K562 (cell line): Measurements from ENCODE around the gene GET3. TPM values are rescaled to one million over a fixed set of nuclear protein-coding genes. Genes with fewer than 3 reads are reported as not detected.

Experiments
- ASH1L ChIP-seq: fragments of 450-650 bp; IDR thresholded peaks from 2 replicates; pipeline ENCODE4 v1.6.1; 2018; ENCODE audit warnings: borderline replicate concordance, mild to moderate bottlenecking, low read depth; ENCODE audit not compliant: partially characterized antibody
- CBFA2T3 ChIP-seq: fragments of 450-650 bp; IDR thresholded peaks from 2 replicates; pipeline ENCODE4 v1.6.1; 2017
- DDX20 ChIP-seq: fragments of 450-650 bp; IDR thresholded peaks from 2 replicates; pipeline ENCODE4 v1.6.1; 2016; ENCODE audit warnings: missing genetic modification characterization, low read depth, mild to moderate bottlenecking, missing compliant biosample characterization, moderate library complexity
- ELF1 ChIP-seq: fragments of 200-800 bp; sonication (Bioruptor generic); IDR thresholded peaks from 2 replicates; pipeline ENCODE4 v1.6.1; 2016; ENCODE audit warnings: missing genetic modification characterization, missing compliant biosample characterization
- KLF6 ChIP-seq: fragments of 250-450 bp; sonication (Bioruptor Pico); IDR thresholded peaks from 2 replicates; pipeline ENCODE4 v1.4.0; 2020; ENCODE audit warnings: mild to moderate bottlenecking, moderate library complexity, borderline replicate concordance
- MIER1 ChIP-seq: fragments of 450-650 bp; IDR thresholded peaks from 2 replicates; pipeline ENCODE4 v1.6.1; 2016; ENCODE audit warnings: antibody characterized with exemption, mild to moderate bottlenecking, low read depth
- MTA3 ChIP-seq: fragments of 450-650 bp; formaldehyde crosslinking; IDR thresholded peaks from 2 replicates; pipeline ENCODE4 v1.6.1; 2017; ENCODE audit warnings: mild to moderate bottlenecking, borderline replicate concordance
- NUFIP1 ChIP-seq: fragments of 450-650 bp; IDR thresholded peaks from 2 replicates; pipeline ENCODE4 v1.6.1; 2018; ENCODE audit not compliant: partially characterized antibody
- POLR2AphosphoS2 ChIP-seq: IDR thresholded peaks from 2 replicates; pipeline ENCODE4 v1.6.1; 2012; ENCODE audit warnings: low read length, improper control_type of control experiment
- RBBP5 ChIP-seq: fragments of 200-600 bp; sonication (generic); IDR thresholded peaks from 2 replicates; pipeline ENCODE4 v1.6.1; 2012; ENCODE audit warnings: borderline replicate concordance, mild to moderate bottlenecking, low read length, control low read depth, inconsistent platforms; ENCODE audit not compliant: insufficient read depth, poor library complexity, severe bottlenecking
- SIX5 ChIP-seq, 2 experiments: IDR thresholded peaks; 2 replicates each; pipeline ENCODE4 v1.6.1; 2011; ENCODE audit warnings: low read length in 2 of 2, borderline replicate concordance in 1 of 2, low read depth in 1 of 2, mild to moderate bottlenecking in 1 of 2, moderate library complexity in 1 of 2; ENCODE audit not compliant: insufficient read depth in 1 of 2
- SMAD4 ChIP-seq: fragments of 250-450 bp; sonication (Bioruptor Pico); conservative IDR thresholded peaks from 2 replicates; pipeline ENCODE4 v1.8.0; 2021; ENCODE audit warnings: inconsistent platforms, mild to moderate bottlenecking, moderate library complexity
- TBP ChIP-seq: optimal IDR thresholded peaks from 2 replicates; pipeline ENCODE3; 2011; ENCODE audit warnings: low read depth, low read length, improper control_type of control experiment
- YBX1 ChIP-seq: fragments of 450-650 bp; IDR thresholded peaks from 2 replicates; pipeline ENCODE4 v1.7.1; 2016; ENCODE audit warnings: mild to moderate bottlenecking
- ZKSCAN1 ChIP-seq: fragments of 150-350 bp; IDR thresholded peaks from 2 replicates; pipeline ENCODE4 v1.6.1; 2016; ENCODE audit warnings: low read depth, low read length
- ZKSCAN3 ChIP-seq: fragments of 250-450 bp; sonication (Bioruptor Pico); IDR thresholded peaks from 2 replicates; pipeline ENCODE4 v1.4.0; 2020
- ZNF133 ChIP-seq: fragments of 250-450 bp; sonication (Bioruptor Pico); IDR thresholded peaks from 2 replicates; pipeline ENCODE4 v1.4.0; 2020; ENCODE audit warnings: mild to moderate bottlenecking
- ZNF263 ChIP-seq: sonication (generic); formaldehyde crosslinking; IDR thresholded peaks from 2 replicates; pipeline ENCODE4 v1.8.0; 2022; ENCODE audit warnings: mild to moderate bottlenecking, missing genetic modification reagents, borderline replicate concordance
- ZNF589 ChIP-seq: fragments of 200-800 bp; sonication (Bioruptor generic); IDR thresholded peaks from 2 replicates; pipeline ENCODE4 v1.6.1; 2016; ENCODE audit warnings: low read depth, missing genetic modification characterization, missing compliant biosample characterization
- ZNF699 ChIP-seq: fragments of 250-450 bp; sonication (Bioruptor Pico); IDR thresholded peaks from 2 replicates; pipeline ENCODE4 v1.8.0; 2021; ENCODE audit warnings: mild to moderate bottlenecking, moderate library complexity; ENCODE audit not compliant: insufficient replicate concordance
- ZSCAN32 ChIP-seq: fragments of 450-650 bp; formaldehyde crosslinking; IDR thresholded peaks from 2 replicates; pipeline ENCODE4 v1.4.0; 2020; ENCODE audit warnings: mild to moderate bottlenecking, moderate library complexity
- polyA plus RNA-seq, 8 experiments: library from polyadenylated mRNA; depleted of rRNA in 4 of 8; stranded (reverse) in 5 of 8; unstranded in 3 of 8; fragments of >200 nt; fragmentation: Nextera tagmentation in 2 of 8; fragmentation: Illumina TruSeq in 1 of 8; extraction: Ambion mirVana in 2 of 8; extraction: Trizol in 1 of 8; gene quantifications; 2 replicates each; pipeline versions ENCODE4 v1.2.1 to v1.2.3, GENCODE V29; 2011 to 2014; ENCODE audit warnings: inconsistent platforms in 1 of 8, missing spikeins in 1 of 8
- total RNA-seq, 7 experiments: library from RNA; depleted of rRNA in 6 of 7; stranded (reverse); fragments of >200 nt in 6 of 7; fragmentation: Illumina TruSeq in 2 of 7; extraction: Trizol in 2 of 7; gene quantifications; 2 replicates each; pipeline versions ENCODE4 v1.2.1 to v1.2.3, GENCODE V29; 2011 to 2021; ENCODE audit warnings: low replicate concordance in 1 of 7
- TF ChIP-seq, protein P1 (sequence below): sonication (generic); formaldehyde crosslinking; IDR thresholded peaks from 2 replicates; pipeline ENCODE4 v1.8.0; 2022; ENCODE audit warnings: mild to moderate bottlenecking, missing genetic modification reagents
- TF ChIP-seq, protein P2 (sequence below): fragments of 250-450 bp; sonication (Bioruptor Pico); IDR thresholded peaks from 2 replicates; pipeline ENCODE4 v1.8.0; 2022; ENCODE audit warnings: inconsistent platforms, mild to moderate bottlenecking, moderate library complexity, borderline replicate concordance

GET3 gene
- total and polyA plus RNA-seq, 9 of the 15 experiments (the other 6 are each of a cell fraction or from before 2014, with no cell fraction given) = 8.3 to 83.5 (median 51.8) TPM

DNA sequence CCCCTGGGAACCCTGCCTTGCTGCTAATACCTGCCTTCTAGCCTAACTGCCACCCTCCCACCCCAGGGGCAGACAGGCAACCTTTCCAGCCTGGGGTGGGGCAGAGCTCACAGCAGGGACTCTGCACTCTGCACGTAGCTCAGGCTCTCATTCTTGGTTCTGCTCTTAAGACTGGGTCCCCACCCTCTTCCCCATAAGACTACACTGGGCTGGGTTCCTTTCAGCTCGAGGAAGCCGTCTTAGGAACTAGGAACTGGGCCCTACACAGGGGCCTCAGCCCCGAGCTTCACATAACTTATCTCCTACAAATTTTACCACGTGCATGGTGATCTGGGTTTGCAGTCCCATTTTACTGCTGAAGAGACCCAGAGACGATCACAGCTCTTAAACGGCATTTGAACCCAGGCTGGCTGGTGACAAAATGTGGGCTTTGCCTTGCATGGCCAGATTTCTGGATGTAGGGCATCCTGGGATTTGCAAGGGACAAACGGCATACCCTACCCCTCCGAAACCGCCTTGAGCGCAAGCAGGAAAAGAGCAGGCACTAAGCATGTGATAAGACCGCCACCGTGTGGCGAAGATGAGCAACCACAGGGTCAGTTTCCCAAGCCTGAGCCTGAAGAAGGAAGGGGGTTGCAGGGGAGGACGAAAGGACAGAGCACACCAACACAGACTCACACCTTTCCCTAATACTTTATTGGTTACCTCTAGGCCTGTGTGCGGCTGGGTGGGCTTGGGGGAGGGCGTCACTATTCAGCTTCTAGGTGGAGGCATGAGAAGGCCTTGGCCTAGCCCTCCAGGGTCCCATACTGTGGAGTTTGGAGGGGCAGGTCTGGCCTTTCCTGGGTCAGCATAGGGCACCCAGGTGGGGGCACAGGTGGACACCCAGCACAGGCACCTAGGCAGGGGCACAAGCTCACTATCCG, 59.1 kb downstream of the GET3 start (continued):
- TF ChIP-seq MIER1 (no peak), CBFA2T3 (no peak), ZNF589 (CRISPR knock-in tag) (no peak), MTA3 (no peak; the same call in 1 of the 2 replicates), ZKSCAN1 (no peak), SIX5 (IDR thresholded peaks at IDR 0.05; ENCODE audit: borderline replicate concordance in 1 of 2, insufficient read depth in 1 of 2, low read depth in 1 of 2, low read length in 2 of 2) (no peak), SMAD4 (CRISPR knock-in tag) (peak; percentile 35; the same call in 1 of the 2 replicates), RBBP5 (no peak), ELF1 (tag) (peak; percentile 48; the same call in 1 of the 2 replicates), TBP (no peak), ZNF699 (CRISPR knock-in tag) (no peak), POLR2AphosphoS2 (peak; percentile 88), ZKSCAN3 (CRISPR knock-in tag) (no peak), ZNF133 (CRISPR knock-in tag) (no peak), KLF6 (CRISPR knock-in tag) (no peak), NUFIP1 (no peak), DDX20 (tag) (no peak), YBX1 (no peak), ZSCAN32 (CRISPR knock-in tag) (no peak), ASH1L (no peak), ZNF263 (CRISPR knock-in tag) (peak; percentile 77; the same call in 1 of the 2 replicates)
- TF ChIP-seq, protein P1, sequence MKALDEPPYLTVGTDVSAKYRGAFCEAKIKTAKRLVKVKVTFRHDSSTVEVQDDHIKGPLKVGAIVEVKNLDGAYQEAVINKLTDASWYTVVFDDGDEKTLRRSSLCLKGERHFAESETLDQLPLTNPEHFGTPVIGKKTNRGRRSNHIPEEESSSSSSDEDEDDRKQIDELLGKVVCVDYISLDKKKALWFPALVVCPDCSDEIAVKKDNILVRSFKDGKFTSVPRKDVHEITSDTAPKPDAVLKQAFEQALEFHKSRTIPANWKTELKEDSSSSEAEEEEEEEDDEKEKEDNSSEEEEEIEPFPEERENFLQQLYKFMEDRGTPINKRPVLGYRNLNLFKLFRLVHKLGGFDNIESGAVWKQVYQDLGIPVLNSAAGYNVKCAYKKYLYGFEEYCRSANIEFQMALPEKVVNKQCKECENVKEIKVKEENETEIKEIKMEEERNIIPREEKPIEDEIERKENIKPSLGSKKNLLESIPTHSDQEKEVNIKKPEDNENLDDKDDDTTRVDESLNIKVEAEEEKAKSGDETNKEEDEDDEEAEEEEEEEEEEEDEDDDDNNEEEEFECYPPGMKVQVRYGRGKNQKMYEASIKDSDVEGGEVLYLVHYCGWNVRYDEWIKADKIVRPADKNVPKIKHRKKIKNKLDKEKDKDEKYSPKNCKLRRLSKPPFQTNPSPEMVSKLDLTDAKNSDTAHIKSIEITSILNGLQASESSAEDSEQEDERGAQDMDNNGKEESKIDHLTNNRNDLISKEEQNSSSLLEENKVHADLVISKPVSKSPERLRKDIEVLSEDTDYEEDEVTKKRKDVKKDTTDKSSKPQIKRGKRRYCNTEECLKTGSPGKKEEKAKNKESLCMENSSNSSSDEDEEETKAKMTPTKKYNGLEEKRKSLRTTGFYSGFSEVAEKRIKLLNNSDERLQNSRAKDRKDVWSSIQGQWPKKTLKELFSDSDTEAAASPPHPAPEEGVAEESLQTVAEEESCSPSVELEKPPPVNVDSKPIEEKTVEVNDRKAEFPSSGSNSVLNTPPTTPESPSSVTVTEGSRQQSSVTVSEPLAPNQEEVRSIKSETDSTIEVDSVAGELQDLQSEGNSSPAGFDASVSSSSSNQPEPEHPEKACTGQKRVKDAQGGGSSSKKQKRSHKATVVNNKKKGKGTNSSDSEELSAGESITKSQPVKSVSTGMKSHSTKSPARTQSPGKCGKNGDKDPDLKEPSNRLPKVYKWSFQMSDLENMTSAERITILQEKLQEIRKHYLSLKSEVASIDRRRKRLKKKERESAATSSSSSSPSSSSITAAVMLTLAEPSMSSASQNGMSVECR (CRISPR knock-in tag) = peak; percentile 78; the same call in 1 of the 2 replicates
- TF ChIP-seq, protein P2, sequence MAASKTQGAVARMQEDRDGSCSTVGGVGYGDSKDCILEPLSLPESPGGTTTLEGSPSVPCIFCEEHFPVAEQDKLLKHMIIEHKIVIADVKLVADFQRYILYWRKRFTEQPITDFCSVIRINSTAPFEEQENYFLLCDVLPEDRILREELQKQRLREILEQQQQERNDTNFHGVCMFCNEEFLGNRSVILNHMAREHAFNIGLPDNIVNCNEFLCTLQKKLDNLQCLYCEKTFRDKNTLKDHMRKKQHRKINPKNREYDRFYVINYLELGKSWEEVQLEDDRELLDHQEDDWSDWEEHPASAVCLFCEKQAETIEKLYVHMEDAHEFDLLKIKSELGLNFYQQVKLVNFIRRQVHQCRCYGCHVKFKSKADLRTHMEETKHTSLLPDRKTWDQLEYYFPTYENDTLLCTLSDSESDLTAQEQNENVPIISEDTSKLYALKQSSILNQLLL (CRISPR knock-in tag) = no peak
